Lower lobe of right lung (tissue), 2 donors: ENCODE results near the gene SYPL1. TPM values are rescaled to one million over a fixed set of nuclear protein-coding genes. Genes with fewer than 3 reads are reported as not detected.

ENCODE experiments used
- ATAC-seq, 2 donors: fragments of 200-7000 bp; cut with Tn5 transposase; one replicate each; pipeline ENCODE4 v1.9.1; 2020 to 2022; ENCODE audit warnings: mild to moderate bottlenecking in 2 of 2, moderate library complexity in 2 of 2
- DNase-seq: peaks from one replicate; pipeline ENCODE4 v3.0.0-alpha.2; 2020
- H3K27ac ChIP-seq: fragments of 200-600 bp; one replicate; pipeline ENCODE4 v1.8.0; 2022
- H3K27me3 ChIP-seq: fragments of 200-600 bp; one replicate; pipeline ENCODE4 v1.8.0; 2022; ENCODE audit warnings: low read depth
- H3K36me3 ChIP-seq: fragments of 200-600 bp; one replicate; pipeline ENCODE4 v1.8.0; 2022; ENCODE audit warnings: mild to moderate bottlenecking
- H3K4me1 ChIP-seq: fragments of 200-600 bp; one replicate; pipeline ENCODE4 v1.8.0; 2022
- H3K4me3 ChIP-seq: fragments of 200-600 bp; one replicate; pipeline ENCODE4 v1.8.0; 2022; ENCODE audit warnings: mild to moderate bottlenecking
- H3K9me3 ChIP-seq: fragments of 200-600 bp; one replicate; pipeline ENCODE4 v1.8.0; 2022
- intact Hi-C: fragments of 100-400 bp; cut with DNase I; formaldehyde crosslinking; loops from one replicate; pipeline ENCODE4 v1.11.0; 2022
- total RNA-seq: library from RNA; stranded (reverse); fragmentation: NEBNext Ultra II Directional; extraction: Animal tissue kit (Norgen Biotek cat#: 25700); gene quantifications from one replicate; pipeline ENCODE4 v1.2.1, GENCODE V29; 2021
- TF ChIP-seq, protein P1 (sequence below): fragments of 200-600 bp; IDR thresholded peaks from one replicate; pipeline ENCODE4 v1.8.0; 2022; ENCODE audit warnings: antibody characterized with exemption, mild to moderate bottlenecking
- donor health status: DM: no; HTN: yes; CAD: no; lungs with severe emphysema.

SYPL1 gene
- total RNA-seq, 1 donor from 2014 or later, result 79.6 TPM

DNA sequence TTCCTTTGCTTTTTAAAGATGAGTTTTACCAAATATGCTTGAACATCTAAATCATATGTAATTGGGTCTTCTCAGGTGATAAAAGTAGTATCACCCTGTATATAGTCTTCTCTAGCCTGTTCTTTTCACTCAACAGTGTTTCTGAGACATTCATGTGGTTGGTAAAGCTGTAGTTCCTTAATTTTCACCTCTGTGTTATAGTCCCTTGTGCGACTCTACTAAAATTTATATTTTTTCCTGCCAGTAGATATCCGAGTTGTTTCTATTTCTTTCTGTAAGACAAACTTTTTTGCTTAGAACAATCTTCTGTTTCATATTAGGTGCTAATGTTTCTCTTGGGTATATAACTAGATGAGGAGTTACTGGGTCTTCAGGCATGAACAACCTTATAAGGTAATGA lies 35.6 kb downstream of the SYPL1 start:
- H3K4me1 ChIP-seq, result peaks cover 17% of the 10 kb centered on the region
- no peaks in the 10 kb centered on the region for H3K27me3 ChIP-seq
- H3K27ac ChIP-seq, result no peak overlapping the region
- H3K4me3 ChIP-seq, result no peak overlapping the region
- DNase-seq (no peak), ATAC-seq (no peak)
- H3K9me3 ChIP-seq, result no peaks in the 10 kb centered on the region
- TF ChIP-seq, protein P1, sequence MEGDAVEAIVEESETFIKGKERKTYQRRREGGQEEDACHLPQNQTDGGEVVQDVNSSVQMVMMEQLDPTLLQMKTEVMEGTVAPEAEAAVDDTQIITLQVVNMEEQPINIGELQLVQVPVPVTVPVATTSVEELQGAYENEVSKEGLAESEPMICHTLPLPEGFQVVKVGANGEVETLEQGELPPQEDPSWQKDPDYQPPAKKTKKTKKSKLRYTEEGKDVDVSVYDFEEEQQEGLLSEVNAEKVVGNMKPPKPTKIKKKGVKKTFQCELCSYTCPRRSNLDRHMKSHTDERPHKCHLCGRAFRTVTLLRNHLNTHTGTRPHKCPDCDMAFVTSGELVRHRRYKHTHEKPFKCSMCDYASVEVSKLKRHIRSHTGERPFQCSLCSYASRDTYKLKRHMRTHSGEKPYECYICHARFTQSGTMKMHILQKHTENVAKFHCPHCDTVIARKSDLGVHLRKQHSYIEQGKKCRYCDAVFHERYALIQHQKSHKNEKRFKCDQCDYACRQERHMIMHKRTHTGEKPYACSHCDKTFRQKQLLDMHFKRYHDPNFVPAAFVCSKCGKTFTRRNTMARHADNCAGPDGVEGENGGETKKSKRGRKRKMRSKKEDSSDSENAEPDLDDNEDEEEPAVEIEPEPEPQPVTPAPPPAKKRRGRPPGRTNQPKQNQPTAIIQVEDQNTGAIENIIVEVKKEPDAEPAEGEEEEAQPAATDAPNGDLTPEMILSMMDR, result no peak
- intact Hi-C loops, result no loop called here
- no peaks in the 10 kb centered on the region for H3K36me3 ChIP-seq

DNA sequence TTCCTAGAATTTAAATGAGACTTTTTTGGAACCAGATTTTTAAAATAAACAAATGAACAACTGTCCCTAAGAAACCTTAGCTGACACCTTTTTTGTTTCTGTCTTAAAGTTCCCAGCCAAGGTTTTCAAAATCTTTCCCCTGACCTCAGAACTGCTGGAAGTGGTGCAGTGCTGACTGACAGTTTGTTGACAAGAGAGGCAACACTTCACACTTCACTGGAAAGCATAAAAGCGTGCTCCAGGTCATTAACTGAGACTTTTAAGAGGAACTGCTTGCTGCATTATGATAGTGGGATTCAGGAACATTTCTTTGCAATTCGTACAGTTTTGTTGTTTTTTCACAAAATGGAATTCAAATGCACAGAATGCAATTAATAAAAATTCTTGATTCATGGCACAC lies 36.2 kb downstream of the SYPL1 start:
- Histone ChIP-seq H3K27me3 (no peaks in the 10 kb centered on the region), H3K4me3 (no peak overlapping the region), H3K27ac (no peak overlapping the region), H3K9me3 (no peaks in the 10 kb centered on the region), H3K36me3 (no peaks in the 10 kb centered on the region), H3K4me1 (peaks cover 23% of the 10 kb centered on the region)
- no peak for ATAC-seq
- TF ChIP-seq, protein P1, result no peak
- DNase-seq, result no peak
- intact Hi-C loops, result no loop called here

- Histone ChIP-seq H3K4me1 (peaks cover 33% of the 10 kb centered on the region), H3K27ac (no peak overlapping the region), H3K27me3 (no peaks in the 10 kb centered on the region), H3K36me3 (no peaks in the 10 kb centered on the region), H3K4me3 (no peak overlapping the region), H3K9me3 (no peaks in the 10 kb centered on the region)
- ATAC-seq (no peak), DNase-seq (no peak)
- intact Hi-C loops, result no loop called here
- TF ChIP-seq, protein P1, result no peak
Observed at GRCh38 chr7:106074257-106074656, 37.9 kb downstream of the SYPL1 start.

- no peak overlapping the region for H3K4me3 ChIP-seq
- intact Hi-C loops, result no loop called here
- no peaks in the 10 kb centered on the region for H3K27me3 ChIP-seq
- peaks cover 33% of the 10 kb centered on the region for H3K4me1 ChIP-seq
- no peaks in the 10 kb centered on the region for H3K9me3 ChIP-seq
- TF ChIP-seq, protein P1, result no peak
- no peaks in the 10 kb centered on the region for H3K36me3 ChIP-seq
- ATAC-seq, result no peak
- no peak for DNase-seq
- H3K27ac ChIP-seq, result no peak overlapping the region
Observed at GRCh38 chr7:106073701-106074100, 38.4 kb downstream of the SYPL1 start.

- Histone ChIP-seq H3K27ac (peak overlapping the region; percentile 80), H3K27me3 (no peaks in the 10 kb centered on the region), H3K36me3 (no peaks in the 10 kb centered on the region), H3K9me3 (no peaks in the 10 kb centered on the region), H3K4me3 (no peak overlapping the region), H3K4me1 (peaks cover 33% of the 10 kb centered on the region)
- no peak for DNase-seq
- no peak for ATAC-seq
- intact Hi-C loops, result no loop called here
- TF ChIP-seq, protein P1, result no peak
Observed at GRCh38 chr7:106072715-106073091, 39.4 kb downstream of the SYPL1 start.
